GM19328 (cell line): ENCODE data around the gene UBE2E3.
"Not testable (repeated sequence)": the region's sequence is repeated elsewhere in the genome, so short reads cannot be mapped to it uniquely, and the experiment has no call there.

Experiments used
- ATAC-seq: cut with Tn5 transposase; IDR thresholded peaks from one replicate; pipeline ENCODE4 v1.9.1; 2021; ENCODE audit warnings: mild to moderate bottlenecking, moderate library complexity; ENCODE audit not compliant: unreplicated experiment

The UBE2E3 gene

GRCh38 chr2:181022652-181023051, 42.2 kb downstream of the UBE2E3 start:
- no peak for ATAC-seq

- ATAC-seq: no peak
Observed at GRCh38 chr2:181025004-181025403, 44.6 kb downstream of the UBE2E3 start.

GRCh38 chr2:181036445-181036844, 56.0 kb downstream of the UBE2E3 start:
- no peak for ATAC-seq

GRCh38 chr2:181036848-181037603, 56.6 kb downstream of the UBE2E3 start:
- no peak for ATAC-seq

- no peak for ATAC-seq
Observed at GRCh38 chr2:181037922-181038321, 57.5 kb downstream of the UBE2E3 start.

- no peak for ATAC-seq
Observed at GRCh38 chr2:181038796-181039195, 58.4 kb downstream of the UBE2E3 start.

- not testable (repeated sequence) for ATAC-seq
Observed at GRCh38 chr2:181040839-181041238, 60.4 kb downstream of the UBE2E3 start.

- no peak for ATAC-seq
Observed at GRCh38 chr2:181041661-181042060, 61.3 kb downstream of the UBE2E3 start.

- no peak for ATAC-seq
Observed at GRCh38 chr2:181042706-181043105, 62.3 kb downstream of the UBE2E3 start.

GRCh38 chr2:181046833-181047232, 66.4 kb downstream of the UBE2E3 start:
- no peak for ATAC-seq

GRCh38 chr2:181047829-181048228, 67.4 kb downstream of the UBE2E3 start:
- ATAC-seq: no peak

GRCh38 chr2:181051861-181052522, 71.6 kb downstream of the UBE2E3 start:
- ATAC-seq: no peak

- no peak for ATAC-seq
Observed at GRCh38 chr2:181052523-181052891, 72.1 kb downstream of the UBE2E3 start.

- ATAC-seq: no peak
Observed at GRCh38 chr2:181054256-181054655, 73.9 kb downstream of the UBE2E3 start.

GRCh38 chr2:181054843-181055242, 74.4 kb downstream of the UBE2E3 start:
- ATAC-seq: no peak

GRCh38 chr2:181058378-181059269, 78.2 kb downstream of the UBE2E3 start:
- no peak for ATAC-seq

- no peak for ATAC-seq
Observed at GRCh38 chr2:181063696-181064095, 83.3 kb downstream of the UBE2E3 start.

- no peak for ATAC-seq
Observed at GRCh38 chr2:181065458-181065857, 85.1 kb downstream of the UBE2E3 start.

GRCh38 chr2:181066333-181066732, 85.9 kb downstream of the UBE2E3 start:
- no peak for ATAC-seq

GRCh38 chr2:181070119-181070835, 89.9 kb downstream of the UBE2E3 start:
- ATAC-seq: no peak

- no peak for ATAC-seq
Observed at GRCh38 chr2:181070836-181071200, 90.4 kb downstream of the UBE2E3 start.
